Epithelial cell of proximal tubule (primary cell): ENCODE data around the gene SMOC1. TPM values are rescaled to one million over a fixed set of nuclear protein-coding genes. Genes with fewer than 3 reads are reported as not detected.

Source experiments
- DNase-seq: peaks from one replicate; pipeline ENCODE4 v3.0.0-alpha.2; 2011; ENCODE audit warnings: low read depth
- H3K4me3 ChIP-seq: 2 replicates; pipeline ENCODE4 v1.5.1; 2011; ENCODE audit warnings: low read depth, mild to moderate bottlenecking, low read length
- CTCF ChIP-seq: conservative IDR thresholded peaks from 2 replicates; pipeline ENCODE4 v1.5.1; 2012; ENCODE audit warnings: low read depth, mild to moderate bottlenecking, low read length
- total RNA-seq: library from RNA; depleted of rRNA; stranded (reverse); fragments of >200 nt; gene quantifications from 2 replicates; pipeline ENCODE4 v1.2.3, GENCODE V29; 2015

SMOC1 gene
- total RNA-seq, 1 donor from 2014 or later: 7.4 TPM

- no peak overlapping the region for H3K4me3 ChIP-seq
- no peak for DNase-seq
- TF ChIP-seq CTCF: no peak
These were observed 27.0 kb downstream of the SMOC1 start for GRCh38 chr14:69906201-69906600.

GRCh38 chr14:69909826-69910550, 30.8 kb downstream of the SMOC1 start:
- TF ChIP-seq CTCF: no peak
- H3K4me3 ChIP-seq: no peak overlapping the region
- no peak for DNase-seq

- no peak overlapping the region for H3K4me3 ChIP-seq
- no peak for DNase-seq
- TF ChIP-seq CTCF: no peak
These were observed 31.7 kb downstream of the SMOC1 start for GRCh38 chr14:69910871-69911270.

- no peak for TF ChIP-seq CTCF
- no peak overlapping the region for H3K4me3 ChIP-seq
- DNase-seq: no peak
These were observed 34.5 kb downstream of the SMOC1 start for GRCh38 chr14:69913686-69914085.

GRCh38 chr14:69916396-69916795, 37.2 kb downstream of the SMOC1 start:
- DNase-seq: no peak
- H3K4me3 ChIP-seq: no peak overlapping the region
- no peak for TF ChIP-seq CTCF

GRCh38 chr14:69917287-69917686, 38.1 kb downstream of the SMOC1 start:
- DNase-seq: no peak
- H3K4me3 ChIP-seq: no peak overlapping the region
- no peak for TF ChIP-seq CTCF

- TF ChIP-seq CTCF: no peak
- no peak for DNase-seq
- H3K4me3 ChIP-seq: no peak overlapping the region
These were observed 40.6 kb downstream of the SMOC1 start for GRCh38 chr14:69919815-69920214.
